GM19035 (cell line): Measurements from ENCODE around the gene TMEM63B.
A peak's percentile ranks its signal among the peaks of the same experiment; 100 is the strongest.
"Not testable (repeated sequence)": the region's sequence is repeated elsewhere in the genome, so short reads cannot be mapped to it uniquely, and the experiment has no call there.

ENCODE experiments used
- ATAC-seq: cut with Tn5 transposase; IDR thresholded peaks from one replicate; pipeline ENCODE4 v1.9.1; 2021; ENCODE audit not compliant: unreplicated experiment

Gene TMEM63B

GRCh38 chr6:44127186-44128019, at the start of gene TMEM63B, which contains the start of gene MRPL14:
TSS of gene TMEM63B (plus strand) at chr6:44127554. CDS start at chr6:44134585, 7,031 bp downstream.
TSS of gene MRPL14 (minus strand) at chr6:44127452. CDS start at chr6:44116611, 10,841 bp downstream.
- ATAC-seq = peak; percentile 71

GRCh38 chr6:44078219-44078826, 49.0 kb upstream of the TMEM63B start:
- no peak for ATAC-seq

- ATAC-seq = no peak
Measured at GRCh38 chr6:44078827-44079671, 48.3 kb upstream of the TMEM63B start.

- ATAC-seq = no peak
Measured at GRCh38 chr6:44079672-44080071, 47.7 kb upstream of the TMEM63B start.

GRCh38 chr6:44080561-44081521, 46.5 kb upstream of the TMEM63B start:
- ATAC-seq = no peak

- ATAC-seq = no peak
Measured at GRCh38 chr6:44081753-44082152, 45.6 kb upstream of the TMEM63B start.

- ATAC-seq = no peak
Measured at GRCh38 chr6:44082872-44083321, 44.5 kb upstream of the TMEM63B start.

- ATAC-seq = no peak
Measured at GRCh38 chr6:44084231-44085014, 42.9 kb upstream of the TMEM63B start.

GRCh38 chr6:44085219-44085618, 42.1 kb upstream of the TMEM63B start:
- ATAC-seq = no peak

- ATAC-seq = no peak
Measured at GRCh38 chr6:44086931-44087574, 40.3 kb upstream of the TMEM63B start.

GRCh38 chr6:44087623-44088022, 39.7 kb upstream of the TMEM63B start:
- no peak for ATAC-seq

GRCh38 chr6:44088827-44089590, 38.3 kb upstream of the TMEM63B start:
- no peak for ATAC-seq

GRCh38 chr6:44090465-44090864, 36.9 kb upstream of the TMEM63B start:
- no peak for ATAC-seq

GRCh38 chr6:44091356-44091755, 36.0 kb upstream of the TMEM63B start:
- ATAC-seq = not testable (repeated sequence)

GRCh38 chr6:44091981-44092884, 35.1 kb upstream of the TMEM63B start:
- no peak for ATAC-seq

GRCh38 chr6:44093066-44093465, 34.3 kb upstream of the TMEM63B start:
- ATAC-seq = no peak

GRCh38 chr6:44093750-44094402, 33.5 kb upstream of the TMEM63B start:
- no peak for ATAC-seq
